OCI-M1 (cell line): ENCODE measurements around the gene SLC16A4.

Experiments used
- DNase-seq: peaks from one replicate; lab custom pipeline; 2025; lab: John Stamatoyannopoulos, UW

Gene SLC16A4

GRCh38 chr1:110326826-110327225 lies 64.0 kb downstream of the SLC16A4 start:
- DNase-seq: no peak

- no peak for DNase-seq
Observed at GRCh38 chr1:110324667-110325066, 66.2 kb downstream of the SLC16A4 start.

- DNase-seq: no peak
Observed at GRCh38 chr1:110321846-110322245, 69.0 kb downstream of the SLC16A4 start.

- no peak for DNase-seq
Observed at GRCh38 chr1:110321045-110321444, 69.8 kb downstream of the SLC16A4 start.

- DNase-seq: no peak
Observed at GRCh38 chr1:110320168-110320518, 70.7 kb downstream of the SLC16A4 start.

- DNase-seq: peak; percentile 2
Observed at GRCh38 chr1:110319332-110320167, 71.3 kb downstream of the SLC16A4 start.

GRCh38 chr1:110318046-110318445 lies 72.8 kb downstream of the SLC16A4 start:
- no peak for DNase-seq

- DNase-seq: no peak
Observed at GRCh38 chr1:110316735-110317134, 74.1 kb downstream of the SLC16A4 start.
